Activated CD8-positive, alpha-beta T cell treated with anti-CD3 and anti-CD28 coated beads, Interleukin-2, amount 10 ng/mL, durations not matched to agents 7 days and 5 days (primary cell): ENCODE data around the gene CPNE9. TPM values are rescaled to one million over a fixed set of nuclear protein-coding genes. Genes with fewer than 3 reads are reported as not detected.

Source experiments
- ATAC-seq: fragments of 150-1000 bp; cut with Tn5 transposase; one replicate; pipeline ENCODE4 v1.10.0; 2021; ENCODE audit warnings: moderate library complexity
- CTCF ChIA-PET: fragments of 350-600 bp; sonication (Branson Sonifier 250); formaldehyde crosslinking; loops from one replicate; lab custom pipeline; 2021; ENCODE audit warnings: antibody characterized with exemption; lab: Charles Lee
- POLR2A ChIA-PET: fragments of 350-600 bp; sonication (Branson Sonifier 250); formaldehyde crosslinking; loops from one replicate; lab custom pipeline; 2021; ENCODE audit warnings: antibody characterized with exemption; lab: Charles Lee
- DNase-seq: peaks from one replicate; pipeline ENCODE4 v3.0.0-alpha.2; 2020
- H3K27ac Mint-ChIP-seq: one replicate; pipeline ENCODE4 v1.8.0; 2021; ENCODE audit warnings: mild to moderate bottlenecking, mixed read lengths
- H3K27me3 Mint-ChIP-seq: one replicate; pipeline ENCODE4 v1.8.0; 2021; ENCODE audit warnings: low read depth, mixed read lengths
- H3K36me3 Mint-ChIP-seq: one replicate; pipeline ENCODE4 v1.8.0; 2021; ENCODE audit warnings: low read depth, mixed read lengths
- H3K4me1 Mint-ChIP-seq: one replicate; pipeline ENCODE4 v1.8.0; 2021; ENCODE audit warnings: low read depth, mixed read lengths
- H3K4me3 Mint-ChIP-seq: one replicate; pipeline ENCODE4 v1.8.0; 2021; ENCODE audit warnings: mild to moderate bottlenecking, mixed read lengths
- H3K9me3 Mint-ChIP-seq: one replicate; pipeline ENCODE4 v1.8.0; 2022; ENCODE audit warnings: mixed read lengths; ENCODE audit not compliant: insufficient read depth
- total RNA-seq, 2 experiments: library from RNA; stranded (reverse); gene quantifications; one replicate each; pipeline ENCODE4 v1.2.3, GENCODE V29; 2021

CPNE9 gene
- total RNA-seq, 2 experiments from 2014 or later = not detected

- no peaks in the 10 kb centered on the region for H3K4me1 Mint-ChIP-seq
- ChIA-PET CTCF (no interaction called here), POLR2A (no interaction called here)
- no peaks in the 10 kb centered on the region for H3K9me3 Mint-ChIP-seq
- ATAC-seq (no peak), DNase-seq (no peak)
- H3K36me3 Mint-ChIP-seq = peaks cover 40% of the 10 kb centered on the region
- no peak overlapping the region for H3K4me3 Mint-ChIP-seq
- H3K27ac Mint-ChIP-seq = no peak overlapping the region
- H3K27me3 Mint-ChIP-seq = no peaks in the 10 kb centered on the region
Observed at GRCh38 chr3:9678493-9678892, 25.1 kb upstream of the CPNE9 start.

GRCh38 chr3:9679476-9680080 lies 24.1 kb upstream of the CPNE9 start:
- Mint-ChIP-seq H3K27ac (no peak overlapping the region), H3K36me3 (peaks cover 40% of the 10 kb centered on the region), H3K4me1 (no peaks in the 10 kb centered on the region), H3K4me3 (no peak overlapping the region), H3K9me3 (no peaks in the 10 kb centered on the region), H3K27me3 (no peaks in the 10 kb centered on the region)
- CTCF ChIA-PET = no interaction called here
- ATAC-seq = no peak
- POLR2A ChIA-PET = no interaction called here
- DNase-seq = no peak

- no peaks in the 10 kb centered on the region for H3K27me3 Mint-ChIP-seq
- no peak for DNase-seq
- H3K4me3 Mint-ChIP-seq = no peak overlapping the region
- no peak overlapping the region for H3K27ac Mint-ChIP-seq
- ATAC-seq = no peak
- POLR2A ChIA-PET = no interaction called here
- H3K4me1 Mint-ChIP-seq = no peaks in the 10 kb centered on the region
- CTCF ChIA-PET = interaction anchor here (0.6 kb wide), 1 partner anchor 46 kb away, joined by 3 read pairs; no protein-coding TSS in a partner anchor
- no peaks in the 10 kb centered on the region for H3K9me3 Mint-ChIP-seq
- H3K36me3 Mint-ChIP-seq = peaks cover 50% of the 10 kb centered on the region
Observed at GRCh38 chr3:9681011-9681722, 22.5 kb upstream of the CPNE9 start.

- no peaks in the 10 kb centered on the region for H3K9me3 Mint-ChIP-seq
- ATAC-seq = no peak
- DNase-seq = no peak
- POLR2A ChIA-PET = interaction anchor here (0.6 kb wide), 1 partner anchor 162 kb away, joined by 3 read pairs; no protein-coding TSS in a partner anchor
- H3K4me3 Mint-ChIP-seq = no peak overlapping the region
- H3K36me3 Mint-ChIP-seq = peaks cover 53% of the 10 kb centered on the region
- no peak overlapping the region for H3K27ac Mint-ChIP-seq
- CTCF ChIA-PET = interaction anchor here (0.6 kb wide), 1 partner anchor 46 kb away, joined by 3 read pairs; no protein-coding TSS in a partner anchor
- no peaks in the 10 kb centered on the region for H3K4me1 Mint-ChIP-seq
- no peaks in the 10 kb centered on the region for H3K27me3 Mint-ChIP-seq
Observed at GRCh38 chr3:9681723-9682081, 21.9 kb upstream of the CPNE9 start.

GRCh38 chr3:9682096-9682495 lies 21.5 kb upstream of the CPNE9 start:
- POLR2A ChIA-PET = interaction anchor here (0.6 kb wide), 1 partner anchor 161 kb away, joined by 3 read pairs; no protein-coding TSS in a partner anchor
- ATAC-seq = no peak
- CTCF ChIA-PET = interaction anchor here (0.6 kb wide), 1 partner anchor 46 kb away, joined by 3 read pairs; no protein-coding TSS in a partner anchor
- Mint-ChIP-seq H3K9me3 (no peaks in the 10 kb centered on the region), H3K27me3 (no peaks in the 10 kb centered on the region), H3K4me3 (no peak overlapping the region), H3K4me1 (no peaks in the 10 kb centered on the region), H3K36me3 (peaks cover 56% of the 10 kb centered on the region), H3K27ac (no peak overlapping the region)
- DNase-seq = no peak

GRCh38 chr3:9683426-9683825 lies 20.2 kb upstream of the CPNE9 start:
- no peak overlapping the region for H3K4me3 Mint-ChIP-seq
- H3K9me3 Mint-ChIP-seq = no peaks in the 10 kb centered on the region
- CTCF ChIA-PET = interaction anchor here (1.9 kb wide), 1 partner anchor 44 kb away, joined by 6 read pairs; no protein-coding TSS in a partner anchor
- H3K36me3 Mint-ChIP-seq = peaks cover 57% of the 10 kb centered on the region
- H3K27ac Mint-ChIP-seq = no peak overlapping the region
- no peaks in the 10 kb centered on the region for H3K4me1 Mint-ChIP-seq
- DNase-seq (no peak), ATAC-seq (no peak)
- POLR2A ChIA-PET = no interaction called here
- H3K27me3 Mint-ChIP-seq = no peaks in the 10 kb centered on the region

- DNase-seq (no peak), ATAC-seq (no peak)
- Mint-ChIP-seq H3K4me1 (no peaks in the 10 kb centered on the region), H3K27me3 (no peaks in the 10 kb centered on the region), H3K27ac (no peak overlapping the region), H3K36me3 (peaks cover 62% of the 10 kb centered on the region), H3K4me3 (no peak overlapping the region), H3K9me3 (no peaks in the 10 kb centered on the region)
- ChIA-PET CTCF (interaction anchor here (1.9 kb wide), 1 partner anchor 42 kb away, joined by 6 read pairs; no protein-coding TSS in a partner anchor), POLR2A (no interaction called here)
Observed at GRCh38 chr3:9685216-9686049, 18.2 kb upstream of the CPNE9 start.

- no peak overlapping the region for H3K4me3 Mint-ChIP-seq
- H3K27me3 Mint-ChIP-seq = no peaks in the 10 kb centered on the region
- no peak overlapping the region for H3K27ac Mint-ChIP-seq
- ChIA-PET CTCF (no interaction called here), POLR2A (interaction anchor here (0.6 kb wide), 1 partner anchor 360 kb away, joined by 4 read pairs; no protein-coding TSS in a partner anchor)
- peaks cover 59% of the 10 kb centered on the region for H3K36me3 Mint-ChIP-seq
- DNase-seq (no peak), ATAC-seq (no peak)
- no peaks in the 10 kb centered on the region for H3K9me3 Mint-ChIP-seq
- H3K4me1 Mint-ChIP-seq = no peaks in the 10 kb centered on the region
Observed at GRCh38 chr3:9686050-9686550, 17.5 kb upstream of the CPNE9 start.

GRCh38 chr3:9686703-9687102 lies 16.9 kb upstream of the CPNE9 start:
- no peak for DNase-seq
- H3K36me3 Mint-ChIP-seq = peaks cover 56% of the 10 kb centered on the region
- no peaks in the 10 kb centered on the region for H3K27me3 Mint-ChIP-seq
- H3K4me3 Mint-ChIP-seq = no peak overlapping the region
- CTCF ChIA-PET = no interaction called here
- no peaks in the 10 kb centered on the region for H3K4me1 Mint-ChIP-seq
- no peak for ATAC-seq
- H3K27ac Mint-ChIP-seq = peak overlapping the region; percentile 25
- H3K9me3 Mint-ChIP-seq = no peaks in the 10 kb centered on the region
- POLR2A ChIA-PET = interaction anchor here (0.6 kb wide), 1 partner anchor 361 kb away, joined by 4 read pairs; no protein-coding TSS in a partner anchor

- Mint-ChIP-seq H3K9me3 (no peaks in the 10 kb centered on the region), H3K4me1 (no peaks in the 10 kb centered on the region), H3K4me3 (no peak overlapping the region), H3K36me3 (peaks cover 52% of the 10 kb centered on the region), H3K27ac (no peak overlapping the region), H3K27me3 (no peaks in the 10 kb centered on the region)
- DNase-seq (no peak), ATAC-seq (no peak)
- ChIA-PET CTCF (no interaction called here), POLR2A (no interaction called here)
Observed at GRCh38 chr3:9687514-9687913, 16.1 kb upstream of the CPNE9 start.

GRCh38 chr3:9688961-9689360 lies 14.7 kb upstream of the CPNE9 start:
- H3K4me3 Mint-ChIP-seq = no peak overlapping the region
- H3K27ac Mint-ChIP-seq = no peak overlapping the region
- ATAC-seq (no peak), DNase-seq (no peak)
- H3K9me3 Mint-ChIP-seq = no peaks in the 10 kb centered on the region
- H3K4me1 Mint-ChIP-seq = no peaks in the 10 kb centered on the region
- POLR2A ChIA-PET = no interaction called here
- peaks cover 51% of the 10 kb centered on the region for H3K36me3 Mint-ChIP-seq
- CTCF ChIA-PET = no interaction called here
- H3K27me3 Mint-ChIP-seq = no peaks in the 10 kb centered on the region
